GM12875 (cell line): ENCODE results near the gene PIGQ.

Experiments used
- H3K4me3 ChIP-seq: one replicate; pipeline ENCODE4 v1.5.1; 2011; ENCODE audit warnings: low read depth, low read length, control low read depth
- CTCF ChIP-seq: IDR thresholded peaks from 2 replicates; pipeline ENCODE4 v1.5.1; 2011; ENCODE audit warnings: low read depth, mild to moderate bottlenecking, control low read depth, inconsistent platforms, low read length, moderate library complexity, borderline replicate concordance; ENCODE audit not compliant: insufficient read depth

PIGQ gene

GRCh38 chr16:577796-578195 lies 8.0 kb downstream of the PIGQ start:
- no peak overlapping the region for H3K4me3 ChIP-seq
- TF ChIP-seq CTCF: no peak

GRCh38 chr16:578232-578869 lies 8.6 kb downstream of the PIGQ start:
- no peak overlapping the region for H3K4me3 ChIP-seq
- TF ChIP-seq CTCF: no peak

GRCh38 chr16:578870-579405 lies 9.2 kb downstream of the PIGQ start:
- peak overlapping the region; percentile 41 for H3K4me3 ChIP-seq
- peak; percentile 97 for TF ChIP-seq CTCF

GRCh38 chr16:580141-580945 lies 10.6 kb downstream of the PIGQ start:
- H3K4me3 ChIP-seq: no peak overlapping the region
- no peak for TF ChIP-seq CTCF

- no peak for TF ChIP-seq CTCF
Observed at GRCh38 chr16:580946-581498, 11.3 kb downstream of the PIGQ start.

GRCh38 chr16:582218-582613 lies 12.4 kb downstream of the PIGQ start:
- H3K4me3 ChIP-seq: no peak overlapping the region
- TF ChIP-seq CTCF: no peak

More at GRCh38 chr16:580946-581498, 11.3 kb downstream of the PIGQ start:
- H3K4me3 ChIP-seq: no peak overlapping the region
